HepG2 (cell line): ENCODE measurements around the gene CBX2. TPM values are rescaled to one million over a fixed set of nuclear protein-coding genes. Genes with fewer than 3 reads are reported as not detected.

ENCODE experiments used
- BORCS8-MEF2B ChIP-seq: sonication (generic); formaldehyde crosslinking; IDR thresholded peaks from 2 replicates; pipeline ENCODE4 v1.8.0; 2022; ENCODE audit warnings: mild to moderate bottlenecking, missing genetic modification reagents
- BRCA1 ChIP-seq: sonication (generic); formaldehyde crosslinking; IDR thresholded peaks from 2 replicates; pipeline ENCODE4 v1.4.0; 2020; ENCODE audit warnings: missing genetic modification reagents
- CCDC6 ChIP-seq: sonication (generic); formaldehyde crosslinking; IDR thresholded peaks from 2 replicates; pipeline ENCODE4 v1.8.1; 2022; ENCODE audit warnings: mild to moderate bottlenecking, missing genetic modification reagents, moderate library complexity
- E2F2 ChIP-seq: sonication (generic); formaldehyde crosslinking; IDR thresholded peaks from 2 replicates; pipeline ENCODE4 v1.4.0; 2020; ENCODE audit warnings: missing genetic modification reagents, borderline replicate concordance
- GABPA ChIP-seq, 2 experiments: IDR thresholded peaks; 2 replicates each; pipeline ENCODE4 v1.6.1; 2011 to 2016; ENCODE audit warnings: low read depth in 2 of 2, low read length in 1 of 2, missing biosample characterization in 1 of 2, missing genetic modification characterization in 1 of 2
- HMGXB3 ChIP-seq: sonication (generic); formaldehyde crosslinking; IDR thresholded peaks from 2 replicates; pipeline ENCODE4 v1.4.0; 2020; ENCODE audit warnings: missing genetic modification reagents, borderline replicate concordance
- JUND ChIP-seq: sonication (generic); formaldehyde crosslinking; IDR thresholded peaks from 2 replicates; pipeline ENCODE4 v1.8.0; 2022; ENCODE audit warnings: mild to moderate bottlenecking, missing genetic modification reagents
- KDM4B ChIP-seq: sonication (generic); formaldehyde crosslinking; IDR thresholded peaks from 2 replicates; pipeline ENCODE4 v1.4.0; 2020; ENCODE audit warnings: missing genetic modification reagents
- MIXL1 ChIP-seq: IDR thresholded peaks from 2 replicates; pipeline ENCODE4 v1.6.1; 2016
- MXD4 ChIP-seq: IDR thresholded peaks from 2 replicates; pipeline ENCODE4 v1.6.1; 2016; ENCODE audit warnings: mild to moderate bottlenecking, missing biosample characterization, missing genetic modification reagents
- TCF7L2 ChIP-seq: IDR thresholded peaks from 2 replicates; pipeline ENCODE4 v1.6.1; 2011; ENCODE audit warnings: mild to moderate bottlenecking, low read depth, low read length, moderate library complexity
- TRIM22 ChIP-seq: fragments of 450-650 bp; IDR thresholded peaks from 2 replicates; pipeline ENCODE4 v1.6.1; 2017
- TRIM24 ChIP-seq: sonication (generic); formaldehyde crosslinking; IDR thresholded peaks from 2 replicates; pipeline ENCODE4 v1.8.0; 2022; ENCODE audit warnings: mild to moderate bottlenecking, missing genetic modification reagents
- YEATS2 ChIP-seq: sonication (generic); formaldehyde crosslinking; IDR thresholded peaks from 2 replicates; pipeline ENCODE4 v1.4.0; 2020; ENCODE audit warnings: missing genetic modification reagents, borderline replicate concordance
- ZBTB3 ChIP-seq: sonication (generic); formaldehyde crosslinking; IDR thresholded peaks from 2 replicates; pipeline ENCODE4 v1.4.0; 2020; ENCODE audit warnings: low read depth, mild to moderate bottlenecking, moderate library complexity, missing genetic modification reagents, borderline replicate concordance
- ZBTB7B ChIP-seq: sonication (generic); formaldehyde crosslinking; IDR thresholded peaks from 2 replicates; pipeline ENCODE4 v1.4.0; 2020; ENCODE audit warnings: missing genetic modification reagents
- ZFP41 ChIP-seq: sonication (generic); formaldehyde crosslinking; IDR thresholded peaks from 2 replicates; pipeline ENCODE4 v1.4.0; 2020; ENCODE audit warnings: mild to moderate bottlenecking, missing genetic modification reagents, borderline replicate concordance
- ZMYM4 ChIP-seq: sonication (generic); formaldehyde crosslinking; IDR thresholded peaks from 2 replicates; pipeline ENCODE4 v1.8.1; 2023; ENCODE audit warnings: mild to moderate bottlenecking, missing genetic modification reagents
- ZNF232 ChIP-seq: sonication (generic); formaldehyde crosslinking; IDR thresholded peaks from 2 replicates; pipeline ENCODE4 v1.4.0; 2020; ENCODE audit warnings: missing genetic modification reagents, borderline replicate concordance
- ZNF253 ChIP-seq: sonication (generic); formaldehyde crosslinking; IDR thresholded peaks from 2 replicates; pipeline ENCODE4 v1.8.0; 2022; ENCODE audit warnings: mild to moderate bottlenecking, missing genetic modification reagents, borderline replicate concordance
- ZNF256 ChIP-seq: sonication (generic); formaldehyde crosslinking; conservative IDR thresholded peaks from 2 replicates; pipeline ENCODE4 v1.4.0; 2020; ENCODE audit warnings: missing genetic modification reagents
- ZNF496 ChIP-seq: sonication (generic); formaldehyde crosslinking; IDR thresholded peaks from 2 replicates; pipeline ENCODE4 v1.8.1; 2023; ENCODE audit warnings: mild to moderate bottlenecking, moderate library complexity, missing genetic modification reagents; ENCODE audit not compliant: insufficient replicate concordance
- ZNF780A ChIP-seq: sonication (generic); formaldehyde crosslinking; IDR thresholded peaks from 2 replicates; pipeline ENCODE4 v1.8.0; 2022; ENCODE audit warnings: mild to moderate bottlenecking, missing genetic modification reagents, moderate library complexity
- polyA plus RNA-seq, 8 experiments: library from polyadenylated mRNA; depleted of rRNA in 3 of 8; stranded (reverse) in 7 of 8; unstranded in 1 of 8; fragments of >200 nt; fragmentation: Illumina TruSeq in 4 of 8; extraction: Trizol in 4 of 8; gene quantifications; 2 replicates each; pipeline versions ENCODE4 v1.2.1 to v1.2.3, GENCODE V29; 2011 to 2016; ENCODE audit warnings: low read depth in 4 of 8, missing spikeins in 1 of 8, mixed read lengths in 1 of 8; ENCODE audit not compliant: insufficient read depth in 1 of 8
- total RNA-seq, 5 experiments: library from RNA; depleted of rRNA; stranded (reverse); fragments of >200 nt; fragmentation: Illumina TruSeq; extraction: Trizol; gene quantifications; 2 replicates each; pipeline ENCODE4 v1.2.3, GENCODE V29; 2016; ENCODE audit warnings: low read depth in 1 of 5

CBX2 gene
- total and polyA plus RNA-seq, 2 of the 13 experiments (the other 11 are each of a cell fraction or from before 2014, with no cell fraction given): 14.5 to 31.1 TPM

GRCh38 chr17:79732804-79733691, 44.9 kb upstream of the CBX2 start (continued):
- TF ChIP-seq HMGXB3 (CRISPR knock-in tag) (0 out of 2 replicates have a peak, but pooled peaks have one; percentile 37), TCF7L2 (no peak), ZNF256 (CRISPR knock-in tag) (no peak), ZBTB3 (CRISPR knock-in tag) (no peak), ZFP41 (CRISPR knock-in tag) (peak; percentile 59; the same call in 1 of the 2 replicates), ZNF232 (CRISPR knock-in tag) (no peak), ZNF496 (CRISPR knock-in tag) (no peak), MXD4 (peak; percentile 73), TRIM24 (CRISPR knock-in tag) (no peak), E2F2 (CRISPR knock-in tag) (no peak), JUND (CRISPR knock-in tag) (no peak; the same call in 1 of the 2 replicates), BRCA1 (CRISPR knock-in tag) (no peak), CCDC6 (no peak), MIXL1 (CRISPR knock-in tag) (peak; percentile 41; the same call in 1 of the 2 replicates), ZMYM4 (peak; percentile 32; the same call in 1 of the 2 replicates), YEATS2 (peak; percentile 41; the same call in 1 of the 2 replicates), TRIM22 (no peak), BORCS8-MEF2B (CRISPR knock-in tag) (peak; percentile 58), ZNF253 (CRISPR knock-in tag) (no peak), ZBTB7B (CRISPR knock-in tag) (peak; percentile 71; the same call in 1 of the 2 replicates), ZNF780A (CRISPR knock-in tag) (no peak), KDM4B (CRISPR knock-in tag) (0 out of 2 replicates have a peak, but pooled peaks have one; percentile 34), GABPA (IDR thresholded peaks at IDR 0.05; ENCODE audit: low read depth, low read length) (no peak), GABPA (CRISPR knock-in tag; IDR thresholded peaks at IDR 0.05; ENCODE audit: low read depth) (no peak)
